ENCODE measurements around the gene TRIL.

Gene TRIL

DNA sequence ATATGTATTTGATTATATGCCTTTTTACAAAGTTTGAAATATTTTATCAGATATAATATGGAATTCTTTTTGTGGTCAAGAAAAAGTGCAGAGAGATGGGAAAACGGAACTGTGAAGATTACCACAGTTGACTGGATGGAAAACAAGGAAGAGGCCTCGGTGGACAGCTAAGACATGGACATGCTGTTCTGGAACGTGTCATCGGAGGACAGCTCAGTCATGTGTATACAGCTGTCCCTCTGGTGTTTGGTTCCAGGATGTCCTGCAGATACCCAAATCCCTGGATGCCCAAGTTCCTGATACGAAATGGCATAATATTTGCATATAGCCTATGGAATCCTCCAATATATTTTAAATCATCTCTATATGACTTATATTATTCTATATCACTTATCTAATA, 49.4 kb downstream of the TRIL start:
- Histone ChIP-seq H3K9me3 (ENCODE audit: control insufficient read depth, insufficient read depth, low read depth, low read length) (peaks cover 9% of the 10 kb centered on the region), H3K27ac (ENCODE audit: low read depth, low read length) (no peak overlapping the region)

DNA sequence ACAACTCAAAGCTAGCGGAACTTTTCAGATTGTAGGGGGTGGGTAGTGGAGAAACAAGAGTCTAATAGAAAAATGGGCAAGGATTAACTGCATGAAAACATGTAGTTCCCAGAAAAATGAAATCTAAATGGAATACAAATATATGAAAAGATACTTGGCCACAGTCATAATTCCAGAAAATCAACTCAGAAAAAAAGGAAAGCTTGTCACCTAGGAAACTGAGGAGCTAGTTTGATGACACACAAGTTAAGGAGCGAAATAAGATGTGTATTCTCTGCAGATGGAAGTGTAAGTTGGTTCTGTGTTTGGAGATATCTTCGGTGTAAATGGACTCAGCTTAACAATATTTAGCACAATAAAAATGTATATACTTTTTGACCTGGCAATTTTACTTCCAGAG, 52.7 kb downstream of the TRIL start:
- Histone ChIP-seq H3K4me3 (ENCODE audit: low read depth, low read length) (no peak overlapping the region), H3K9ac (ENCODE audit: low read length) (no peak overlapping the region), H3K27ac (ENCODE audit: low read depth, low read length) (no peak overlapping the region), H3K36me3 (ENCODE audit: control insufficient read depth, insufficient read depth, low read length) (no peaks in the 10 kb centered on the region), H3K9me3 (ENCODE audit: control insufficient read depth, insufficient read depth, low read depth, low read length) (no peaks in the 10 kb centered on the region), H3K27me3 (ENCODE audit: control insufficient read depth, insufficient read depth, low read length) (no peaks in the 10 kb centered on the region), H3K4me1 (ENCODE audit: control insufficient read depth, insufficient read depth, low read length) (peaks cover 21% of the 10 kb centered on the region; the same call in 1 of the 2 replicates)

More for the DNA sequence above, 49.4 kb downstream of the TRIL start:
- no peaks in the 10 kb centered on the region for H3K27me3 ChIP-seq (ENCODE audit: control insufficient read depth, insufficient read depth, low read length)
- peaks cover 10% of the 10 kb centered on the region; the same call in 1 of the 2 replicates for H3K4me1 ChIP-seq (ENCODE audit: control insufficient read depth, insufficient read depth, low read length)
- H3K4me3 ChIP-seq (ENCODE audit: low read depth, low read length), result no peak overlapping the region
- H3K9ac ChIP-seq (ENCODE audit: low read length), result no peak overlapping the region
- no peaks in the 10 kb centered on the region for H3K36me3 ChIP-seq (ENCODE audit: control insufficient read depth, insufficient read depth, low read length)

DNA sequence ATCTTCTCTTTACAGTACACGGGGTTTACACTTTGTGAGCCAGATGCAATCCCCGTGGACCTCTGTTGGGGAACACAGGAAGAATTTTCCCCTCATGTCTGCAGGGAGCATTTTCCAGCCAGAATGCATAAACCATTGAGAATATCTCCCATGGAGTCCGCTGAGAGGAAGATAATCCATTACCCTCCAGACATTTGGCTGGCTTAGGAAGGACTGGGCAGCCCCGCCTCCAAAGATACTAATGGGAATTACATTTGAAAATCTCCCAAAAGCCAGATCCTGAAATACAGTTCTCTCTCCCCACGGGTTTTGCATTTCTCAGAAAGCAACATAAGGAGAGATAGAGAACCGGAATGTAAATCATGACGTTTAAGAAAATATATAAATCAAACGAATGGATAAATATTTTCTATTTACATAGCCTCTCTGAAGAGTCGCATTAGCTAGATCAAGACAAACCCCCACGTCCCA, 53.5 kb downstream of the TRIL start:
- no peak overlapping the region for H3K9ac ChIP-seq (ENCODE audit: low read length)
- H3K9me3 ChIP-seq (ENCODE audit: control insufficient read depth, insufficient read depth, low read depth, low read length), result no peaks in the 10 kb centered on the region
- H3K27me3 ChIP-seq (ENCODE audit: control insufficient read depth, insufficient read depth, low read length), result no peaks in the 10 kb centered on the region
- no peak overlapping the region for H3K4me3 ChIP-seq (ENCODE audit: low read depth, low read length)
- no peak overlapping the region for H3K27ac ChIP-seq (ENCODE audit: low read depth, low read length)
- H3K4me1 ChIP-seq (ENCODE audit: control insufficient read depth, insufficient read depth, low read length), result peaks cover 21% of the 10 kb centered on the region; the same call in 1 of the 2 replicates
- no peaks in the 10 kb centered on the region for H3K36me3 ChIP-seq (ENCODE audit: control insufficient read depth, insufficient read depth, low read length)

DNA sequence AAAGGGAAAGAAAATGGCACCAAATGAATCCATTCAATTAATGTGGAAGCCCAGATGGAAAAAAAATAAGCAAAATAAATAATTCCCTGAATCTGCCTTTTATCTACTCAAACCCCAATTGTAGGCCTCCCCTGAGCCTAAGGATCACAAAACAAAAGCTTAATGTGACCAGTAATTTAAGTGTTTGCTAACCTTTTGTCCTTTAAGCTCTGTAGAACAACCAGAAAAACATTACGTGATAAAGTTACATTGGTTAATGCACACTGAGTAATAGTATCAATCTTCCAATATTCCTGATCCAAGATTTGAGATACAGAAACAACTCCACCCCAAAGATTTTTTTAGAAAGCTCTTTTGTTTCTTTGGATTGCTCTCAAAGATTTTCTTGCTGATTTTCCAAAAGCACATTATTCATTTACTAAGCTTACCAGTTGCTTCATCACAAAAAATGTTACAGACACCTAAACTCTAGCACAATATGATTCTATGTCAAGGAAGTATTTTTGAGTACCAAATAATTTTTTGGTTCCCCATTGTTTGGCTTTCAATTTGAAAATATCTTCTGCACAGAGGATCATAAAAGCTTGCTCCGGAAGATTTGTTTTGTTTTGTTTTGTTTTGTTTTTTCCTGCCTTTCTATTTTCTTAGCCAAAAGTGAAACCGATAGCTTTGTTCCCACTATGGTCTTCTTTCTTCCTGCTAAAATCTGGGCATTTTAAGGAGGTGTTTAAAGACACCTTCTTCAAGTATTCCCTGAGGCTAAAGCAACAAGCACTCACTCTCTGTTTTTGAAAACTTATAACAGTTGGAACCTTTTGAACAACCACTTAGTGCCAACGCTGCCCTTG, 54.2 kb downstream of the TRIL start:
- Histone ChIP-seq H3K4me1 (ENCODE audit: control insufficient read depth, insufficient read depth, low read length) (peaks cover 21% of the 10 kb centered on the region; the same call in 1 of the 2 replicates), H3K27ac (ENCODE audit: low read depth, low read length) (no peak overlapping the region), H3K27me3 (ENCODE audit: control insufficient read depth, insufficient read depth, low read length) (no peaks in the 10 kb centered on the region), H3K9me3 (ENCODE audit: control insufficient read depth, insufficient read depth, low read depth, low read length) (no peaks in the 10 kb centered on the region), H3K9ac (ENCODE audit: low read length) (no peak overlapping the region), H3K36me3 (ENCODE audit: control insufficient read depth, insufficient read depth, low read length) (no peaks in the 10 kb centered on the region), H3K4me3 (ENCODE audit: low read depth, low read length) (no peak overlapping the region)
